Measurements from ENCODE around the gene MAPK7.

DNA sequence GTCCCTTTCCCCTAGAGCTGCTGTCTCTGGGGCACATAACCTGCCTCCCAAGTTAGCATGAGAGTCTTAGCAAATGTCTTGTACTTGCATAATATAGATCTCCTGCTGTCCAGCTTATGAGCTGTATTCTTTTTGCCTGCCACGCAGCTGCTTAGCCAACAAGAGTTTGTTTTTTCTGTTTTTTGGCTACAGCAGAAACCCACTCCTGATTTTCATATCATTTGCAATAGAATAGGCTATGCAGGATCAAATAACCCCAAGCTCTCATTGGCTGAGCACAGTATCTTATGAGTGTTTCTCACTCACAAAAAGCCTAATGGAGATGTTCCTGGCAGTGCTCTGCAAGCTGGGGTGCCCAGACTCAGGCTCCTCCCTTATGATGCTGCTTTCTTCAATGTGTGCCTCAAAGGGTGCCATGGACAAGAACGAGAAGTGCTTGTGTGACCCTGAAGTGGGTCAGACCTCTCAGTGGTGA, 38.9 kb upstream of the MAPK7 start:
- no peak for TF ChIP-seq MYC (IDR thresholded peaks at IDR 0.05; ENCODE audit: low read depth, low read length)
- TF ChIP-seq, protein P1, sequence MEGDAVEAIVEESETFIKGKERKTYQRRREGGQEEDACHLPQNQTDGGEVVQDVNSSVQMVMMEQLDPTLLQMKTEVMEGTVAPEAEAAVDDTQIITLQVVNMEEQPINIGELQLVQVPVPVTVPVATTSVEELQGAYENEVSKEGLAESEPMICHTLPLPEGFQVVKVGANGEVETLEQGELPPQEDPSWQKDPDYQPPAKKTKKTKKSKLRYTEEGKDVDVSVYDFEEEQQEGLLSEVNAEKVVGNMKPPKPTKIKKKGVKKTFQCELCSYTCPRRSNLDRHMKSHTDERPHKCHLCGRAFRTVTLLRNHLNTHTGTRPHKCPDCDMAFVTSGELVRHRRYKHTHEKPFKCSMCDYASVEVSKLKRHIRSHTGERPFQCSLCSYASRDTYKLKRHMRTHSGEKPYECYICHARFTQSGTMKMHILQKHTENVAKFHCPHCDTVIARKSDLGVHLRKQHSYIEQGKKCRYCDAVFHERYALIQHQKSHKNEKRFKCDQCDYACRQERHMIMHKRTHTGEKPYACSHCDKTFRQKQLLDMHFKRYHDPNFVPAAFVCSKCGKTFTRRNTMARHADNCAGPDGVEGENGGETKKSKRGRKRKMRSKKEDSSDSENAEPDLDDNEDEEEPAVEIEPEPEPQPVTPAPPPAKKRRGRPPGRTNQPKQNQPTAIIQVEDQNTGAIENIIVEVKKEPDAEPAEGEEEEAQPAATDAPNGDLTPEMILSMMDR (IDR thresholded peaks at IDR 0.05; ENCODE audit: extremely low read depth in 1 of 2, insufficient read depth in 1 of 2, low read depth in 1 of 2, low read length in 2 of 2), result no peak
- TF ChIP-seq EZH2 (IDR thresholded peaks at IDR 0.05; ENCODE audit: borderline replicate concordance, low read depth, low read length, severe bottlenecking), result no peak
- TF ChIP-seq, protein P2, sequence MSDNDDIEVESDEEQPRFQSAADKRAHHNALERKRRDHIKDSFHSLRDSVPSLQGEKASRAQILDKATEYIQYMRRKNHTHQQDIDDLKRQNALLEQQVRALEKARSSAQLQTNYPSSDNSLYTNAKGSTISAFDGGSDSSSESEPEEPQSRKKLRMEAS (IDR thresholded peaks at IDR 0.05; ENCODE audit: insufficient read depth, insufficient read length), result no peak
- TF ChIP-seq POLR2A (IDR thresholded peaks at IDR 0.05; ENCODE audit: low read depth, low read length), result no peak
- TF ChIP-seq POLR2AphosphoS5 (IDR thresholded peaks at IDR 0.05; ENCODE audit: insufficient read depth, low read depth, low read length), result no peak
- no peak for TF ChIP-seq GATA2 (IDR thresholded peaks at IDR 0.05; ENCODE audit: insufficient read depth, insufficient read length, low read depth, low read length)
- no peak for TF ChIP-seq JUN (IDR thresholded peaks at IDR 0.05; ENCODE audit: borderline replicate concordance, insufficient read depth, insufficient read length, low read depth)

Measured in endothelial cell of umbilical vein (primary cell).